Spleen (tissue), 7 donors: ENCODE data around the gene BNIPL.

Source experiments
- POLR2A ChIP-seq, 3 donors: fragments of 450-650 bp; IDR thresholded peaks; one replicate each; pipeline ENCODE4 v1.5.1; 2017; ENCODE audit warnings: antibody characterized with exemption in 3 of 3, mild to moderate bottlenecking in 1 of 3
- POLR2AphosphoS5 ChIP-seq, 3 donors: sonication (generic); formaldehyde crosslinking; IDR thresholded peaks; one replicate each; pipeline ENCODE4 v1.5.1; 2017; ENCODE audit warnings: antibody characterized with exemption in 3 of 3
- TF ChIP-seq, protein P1 (sequence below), 11 experiments: fragments of 200-600 bp in 7 of 11; fragments of 450-650 bp in 4 of 11; sonication (generic) in 4 of 11; IDR thresholded peaks in 8 of 11; conservative IDR thresholded peaks in 3 of 11; 1 replicate in 7 of 11; 2 replicates in 4 of 11; pipeline versions ENCODE4 v1.4.0 to v1.8.0; 2016 to 2021; ENCODE audit warnings: antibody characterized with exemption in 11 of 11, inconsistent platforms in 4 of 11, mild to moderate bottlenecking in 1 of 11
- donor health status: DM: no; HTN: no; CAD: no; lungs with moderate emphysema.
- donor health status: DM: no; HTN: no; CAD: no.
- donor health status: DM: no; HTN: no; CAD: no.

DNA sequence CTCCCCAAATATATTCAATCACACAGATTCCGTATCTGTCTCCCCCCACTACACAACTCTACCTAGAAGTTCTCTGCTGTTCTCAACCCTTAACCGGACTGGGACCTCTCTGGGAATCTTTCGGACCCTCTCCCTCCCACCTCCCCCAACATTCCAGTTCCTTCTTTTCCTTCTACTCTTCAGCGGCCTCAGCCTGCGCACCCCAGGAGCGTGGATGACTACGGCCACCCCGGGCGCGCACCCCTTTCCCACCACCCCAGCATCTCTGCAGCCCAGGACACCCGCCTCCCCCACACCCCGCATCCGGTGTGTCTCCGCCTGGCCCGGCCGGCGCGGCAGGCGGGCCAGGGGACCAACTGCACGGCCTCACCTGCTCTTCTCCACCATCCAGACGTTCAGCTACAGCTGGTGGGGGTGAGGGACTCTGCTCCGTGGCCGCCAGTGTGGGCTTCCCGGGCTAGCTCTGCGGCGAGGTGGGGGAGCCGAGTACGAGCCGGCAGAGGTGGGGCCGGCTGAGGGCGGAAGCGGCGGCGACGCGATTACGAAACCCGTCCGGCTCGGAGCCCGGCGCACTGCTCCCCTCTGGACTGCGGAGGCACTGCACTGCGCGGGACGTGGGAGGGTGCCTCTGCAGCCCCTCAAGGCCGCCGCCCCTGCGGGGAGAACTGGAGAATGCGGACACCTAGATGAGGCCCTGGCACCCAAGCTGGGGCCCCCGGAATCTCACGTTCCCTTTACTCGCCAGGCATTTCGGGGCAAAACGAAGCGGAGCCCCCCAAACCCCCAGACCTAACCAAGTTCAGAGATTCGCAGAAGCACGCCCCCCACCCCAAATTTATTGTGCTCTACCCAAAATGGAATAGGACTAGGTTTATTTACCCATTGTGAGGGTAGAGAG is 23.0 kb downstream of the BNIPL start, which contains the start of gene CDC42SE1:
- TF ChIP-seq POLR2AphosphoS5 (IDR thresholded peaks at IDR 0.05) (peak; percentile 98 to 99 (median 98)), POLR2A (IDR thresholded peaks at IDR 0.05) (peak; percentile 40 to 81 (median 75))
- TF ChIP-seq, protein P1, sequence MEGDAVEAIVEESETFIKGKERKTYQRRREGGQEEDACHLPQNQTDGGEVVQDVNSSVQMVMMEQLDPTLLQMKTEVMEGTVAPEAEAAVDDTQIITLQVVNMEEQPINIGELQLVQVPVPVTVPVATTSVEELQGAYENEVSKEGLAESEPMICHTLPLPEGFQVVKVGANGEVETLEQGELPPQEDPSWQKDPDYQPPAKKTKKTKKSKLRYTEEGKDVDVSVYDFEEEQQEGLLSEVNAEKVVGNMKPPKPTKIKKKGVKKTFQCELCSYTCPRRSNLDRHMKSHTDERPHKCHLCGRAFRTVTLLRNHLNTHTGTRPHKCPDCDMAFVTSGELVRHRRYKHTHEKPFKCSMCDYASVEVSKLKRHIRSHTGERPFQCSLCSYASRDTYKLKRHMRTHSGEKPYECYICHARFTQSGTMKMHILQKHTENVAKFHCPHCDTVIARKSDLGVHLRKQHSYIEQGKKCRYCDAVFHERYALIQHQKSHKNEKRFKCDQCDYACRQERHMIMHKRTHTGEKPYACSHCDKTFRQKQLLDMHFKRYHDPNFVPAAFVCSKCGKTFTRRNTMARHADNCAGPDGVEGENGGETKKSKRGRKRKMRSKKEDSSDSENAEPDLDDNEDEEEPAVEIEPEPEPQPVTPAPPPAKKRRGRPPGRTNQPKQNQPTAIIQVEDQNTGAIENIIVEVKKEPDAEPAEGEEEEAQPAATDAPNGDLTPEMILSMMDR (IDR thresholded peaks at IDR 0.05 in 8 of 11, conservative IDR thresholded peaks at IDR 0.05 in 3 of 11): peak; percentile 83 to 98 (median 95)
